GM10266 (cell line): Measurements from ENCODE around the gene SHLD1.

Experiments
- DNase-seq: peaks from one replicate; pipeline ENCODE4 v3.0.0; 2012; ENCODE audit errors: extremely low spot score
- CTCF ChIP-seq: IDR thresholded peaks from 2 replicates; pipeline ENCODE4 v1.5.1; 2012; ENCODE audit warnings: mild to moderate bottlenecking, low read depth; ENCODE audit not compliant: control insufficient read depth, insufficient read depth; ENCODE audit errors: missing control alignments

SHLD1 gene

GRCh38 chr20:5900908-5901307 lies 150.7 kb downstream of the SHLD1 start:
- no peak for DNase-seq
- no peak for TF ChIP-seq CTCF

DNA sequence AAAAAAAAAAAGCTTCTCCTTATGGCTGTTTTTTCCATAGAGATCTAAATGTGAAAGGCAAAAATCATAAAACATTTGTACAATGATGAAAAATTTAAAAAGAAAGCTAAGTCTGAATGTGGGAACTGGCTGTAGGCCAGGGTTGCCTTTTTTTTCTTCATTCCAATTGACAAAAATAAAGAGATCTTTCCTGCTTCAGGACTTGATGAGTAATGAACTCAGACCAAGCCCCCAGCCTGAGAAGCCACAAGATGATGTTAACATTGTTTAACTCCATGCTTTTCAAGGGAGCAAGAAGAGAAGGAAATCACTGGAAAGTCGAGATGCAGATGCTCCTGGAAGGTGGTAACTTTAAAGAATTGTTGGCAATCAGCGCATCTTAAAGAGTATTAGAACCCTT lies 158.8 kb downstream of the SHLD1 start:
- TF ChIP-seq CTCF, result no peak
- no peak for DNase-seq

DNA sequence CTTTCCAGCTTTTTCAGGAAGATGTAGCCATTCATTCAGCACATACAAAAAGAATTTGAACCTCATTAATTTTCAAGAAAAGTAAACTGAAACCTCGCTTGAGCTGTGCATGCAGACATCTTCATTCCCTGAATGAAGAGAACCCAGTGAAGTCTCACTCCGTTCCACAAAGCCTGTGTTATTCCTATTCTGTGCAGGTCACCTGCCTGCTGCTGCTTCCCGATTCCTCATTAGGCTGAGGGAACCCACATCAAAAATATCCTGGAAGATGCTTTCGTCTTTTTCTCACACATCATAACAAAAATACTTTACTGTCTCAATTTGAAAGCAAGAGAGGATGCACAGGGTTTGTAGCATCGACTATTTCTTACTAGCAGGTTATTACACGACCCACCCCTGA lies 160.0 kb downstream of the SHLD1 start:
- no peak for DNase-seq
- TF ChIP-seq CTCF, result no peak

GRCh38 chr20:5913166-5913565 lies 163.0 kb downstream of the SHLD1 start:
- no peak for DNase-seq
- no peak for TF ChIP-seq CTCF
